K562 (cell line): ENCODE data around the gene ZNF41. TPM values are rescaled to one million over a fixed set of nuclear protein-coding genes. Genes with fewer than 3 reads are reported as not detected.

Experiments used
- ATAC-seq: fragments of 200-7000 bp; cut with Tn5 transposase; 3 replicates; pipeline ENCODE4 v1.9.1; 2020; ENCODE audit warnings: moderate library complexity
- BruUV-seq: library from RNA; stranded (reverse); fragments of 400-500 nt; replicated peaks from 2 replicates; lab custom pipeline; 2021; lab: Mats Ljungman, UMichigan
- CTCF ChIA-PET: fragments of 300-600 bp; formaldehyde crosslinking; extraction: SDS; loops from one replicate; lab custom pipeline; 2021; ENCODE audit warnings: low intra/inter-chr PET ratio; lab: Yijun Ruan, JAX
- POLR2A ChIA-PET: fragments of 300-600, 350-650 bp; sonication (Branson Sonifier 250); formaldehyde crosslinking; extraction: SDS; loops from one replicate; lab custom pipeline; 2021; ENCODE audit warnings: antibody characterized with exemption, inconsistent platforms; lab: Yijun Ruan, JAX
- DNase-seq, 4 experiments: peaks; one replicate each; pipeline versions ENCODE4 v3.0.0 to v3.0.0-alpha.2; 2011 to 2018; ENCODE audit warnings: low spot score in 3 of 4, mixed read lengths in 3 of 4; ENCODE audit errors: extremely low read depth in 1 of 4
- FAIRE-seq: peaks from 2 replicates; lab custom pipeline; 2011; peaks lifted over from hg19 to GRCh38; lab: Jason Lieb, UNC
- H2AFZ ChIP-seq: 2 replicates; pipeline ENCODE4 v1.6.0; 2011; ENCODE audit warnings: low read depth, low read length, control low read depth, inconsistent platforms
- H3K27ac ChIP-seq: fragments of 200-600 bp; 3 replicates; pipeline ENCODE4 v1.8.0; 2011; ENCODE audit warnings: low read depth, mild to moderate bottlenecking, control low read depth, inconsistent platforms, low read length, moderate library complexity, mixed read lengths; ENCODE audit errors: extremely low read depth
- H3K27me3 ChIP-seq, 2 experiments: fragments of 300-600 bp in 1 of 2; 2 replicates in 1 of 2; 3 replicates in 1 of 2; pipeline versions ENCODE4 v1.6.0 to v1.8.0; 2011; ENCODE audit warnings: inconsistent platforms in 2 of 2, low read length in 2 of 2, mild to moderate bottlenecking in 1 of 2, mixed read lengths in 1 of 2, moderate library complexity in 1 of 2; ENCODE audit not compliant: control insufficient read depth in 2 of 2, insufficient read depth in 2 of 2
- H3K36me3 ChIP-seq: fragments of 300-600 bp; 3 replicates; pipeline ENCODE4 v1.8.0; 2011; ENCODE audit warnings: mild to moderate bottlenecking, low read length, inconsistent platforms; ENCODE audit not compliant: control insufficient read depth, insufficient read depth
- H3K4me1 ChIP-seq, 2 experiments: fragments of 200-600 bp in 1 of 2; replicated peaks in 1 of 2; 2 replicates in 1 of 2; 3 replicates in 1 of 2; pipeline versions ENCODE4 v1.5.1 to v1.8.0; 2011; ENCODE audit warnings: inconsistent platforms in 2 of 2, low read length in 2 of 2, mild to moderate bottlenecking in 1 of 2, mixed read lengths in 1 of 2, moderate library complexity in 1 of 2; ENCODE audit not compliant: control insufficient read depth in 2 of 2, insufficient read depth in 2 of 2
- H3K4me2 ChIP-seq: 2 replicates; pipeline ENCODE4 v1.6.1; 2011; ENCODE audit warnings: low read length, control low read depth, inconsistent platforms, mixed read lengths; ENCODE audit not compliant: insufficient read depth
- H3K4me3 ChIP-seq: fragments of 200-600 bp; sonication (generic), shearing (Covaris generic); 2 replicates; pipeline ENCODE4 v1.5.1; 2016; ENCODE audit warnings: control low read depth, inconsistent platforms
- H3K79me2 ChIP-seq: fragments of 200-600 bp; 3 replicates; pipeline ENCODE4 v1.8.0; 2011; ENCODE audit warnings: low read length, inconsistent platforms; ENCODE audit not compliant: control insufficient read depth, insufficient read depth
- H3K9ac ChIP-seq, 2 experiments: 2 replicates each; pipeline versions ENCODE4 v1.6.0 to v1.6.1; 2011; ENCODE audit warnings: low read depth in 2 of 2, low read length in 2 of 2, control low read depth in 1 of 2, inconsistent platforms in 1 of 2, mild to moderate bottlenecking in 1 of 2, mixed read lengths in 1 of 2; ENCODE audit not compliant: insufficient read depth in 1 of 2
- H3K9me1 ChIP-seq: one replicate; pipeline ENCODE4 v1.6.0; 2011; ENCODE audit warnings: inconsistent platforms, mild to moderate bottlenecking, low read length, moderate library complexity; ENCODE audit not compliant: control insufficient read depth, insufficient read depth
- H3K9me3 ChIP-seq: replicated peaks from 2 replicates; pipeline ENCODE4 v1.5.1; 2011; ENCODE audit warnings: low read depth, low read length, inconsistent platforms; ENCODE audit not compliant: control insufficient read depth, insufficient read depth
- H4K20me1 ChIP-seq: replicated peaks from 2 replicates; pipeline ENCODE4 v1.6.1; 2011; ENCODE audit warnings: low read length, inconsistent platforms, mixed read lengths; ENCODE audit not compliant: control insufficient read depth, insufficient read depth
- CBFA2T3 ChIP-seq: fragments of 450-650 bp; IDR thresholded peaks from 2 replicates; pipeline ENCODE4 v1.6.1; 2017
- FOSL1 ChIP-seq: fragments of 200-800 bp; sonication (Bioruptor generic); conservative IDR thresholded peaks from 2 replicates; pipeline ENCODE4 v1.6.1; 2016; ENCODE audit warnings: missing genetic modification characterization, missing compliant biosample characterization
- KAT7 ChIP-seq: sonication (generic); formaldehyde crosslinking; IDR thresholded peaks from 2 replicates; pipeline ENCODE4 v1.8.0; 2022; ENCODE audit warnings: missing genetic modification reagents, mild to moderate bottlenecking, borderline replicate concordance
- L3MBTL2 ChIP-seq: fragments of 450-650 bp; IDR thresholded peaks from 2 replicates; pipeline ENCODE4 v1.6.1; 2016; ENCODE audit warnings: mild to moderate bottlenecking, moderate library complexity
- NFE2 ChIP-seq: IDR thresholded peaks from 2 replicates; pipeline ENCODE4 v1.6.1; 2014; ENCODE audit warnings: antibody characterized with exemption, low read depth
- RBM39 ChIP-seq: fragments of 200-400 bp; formaldehyde crosslinking; optimal IDR thresholded peaks from 2 replicates; pipeline ENCODE3; 2018; ENCODE audit warnings: low read depth, low read length
- SMAD1 ChIP-seq: fragments of 150-350 bp; IDR thresholded peaks from 2 replicates; pipeline ENCODE4 v1.6.1; 2014; ENCODE audit warnings: low read length, low read depth; ENCODE audit not compliant: partially characterized antibody
- SMAD2 ChIP-seq: fragments of 150-350 bp; IDR thresholded peaks from 2 replicates; pipeline ENCODE4 v1.6.1; 2014; ENCODE audit warnings: low read depth, mild to moderate bottlenecking, low read length
- TAF9B ChIP-seq: fragments of 450-650 bp; IDR thresholded peaks from 2 replicates; pipeline ENCODE4 v1.6.1; 2018; ENCODE audit warnings: mild to moderate bottlenecking; ENCODE audit not compliant: partially characterized antibody
- ZNF717 ChIP-seq: fragments of 250-450 bp; sonication (Bioruptor Pico); IDR thresholded peaks from 2 replicates; pipeline ENCODE4 v1.5.0; 2021
- WGBS: fragments of 100-300 bp; shearing (Covaris generic); methylation state at CpG from one replicate; pipeline ENCODE4 v1.1.6; 2016; ENCODE audit warnings: low coverage, mixed read lengths; ENCODE audit not compliant: insufficient coverage; ENCODE audit errors: missing lambda C conversion rate; 5-methylcytosine and 5-hydroxymethylcytosine counted together
- in situ Hi-C: fragments of 300-500 bp; cut with MboI; formaldehyde crosslinking; loops from 4 replicates; pipeline ENCODE4 v1.15.0; 2018; ENCODE audit warnings: inconsistent platforms, mixed read lengths
- intact Hi-C: fragments of 100-400 bp; cut with micrococcal nuclease; formaldehyde crosslinking; loops from 2 replicates; pipeline ENCODE4 v1.14.2; 2022
- polyA plus RNA-seq, 8 experiments: library from polyadenylated mRNA; depleted of rRNA in 4 of 8; stranded (reverse) in 5 of 8; unstranded in 3 of 8; fragments of >200 nt; fragmentation: Nextera tagmentation in 2 of 8; fragmentation: Illumina TruSeq in 1 of 8; extraction: Ambion mirVana in 2 of 8; extraction: Trizol in 1 of 8; gene quantifications; 2 replicates each; pipeline versions ENCODE4 v1.2.1 to v1.2.3, GENCODE V29; 2011 to 2014; ENCODE audit warnings: inconsistent platforms in 1 of 8, missing spikeins in 1 of 8
- total RNA-seq, 7 experiments: library from RNA; depleted of rRNA in 6 of 7; stranded (reverse); fragments of >200 nt in 6 of 7; fragmentation: Illumina TruSeq in 2 of 7; extraction: Trizol in 2 of 7; gene quantifications; 2 replicates each; pipeline versions ENCODE4 v1.2.1 to v1.2.3, GENCODE V29; 2011 to 2021; ENCODE audit warnings: low replicate concordance in 1 of 7
- TF ChIP-seq, protein P1 (sequence below): sonication (generic); formaldehyde crosslinking; IDR thresholded peaks from 2 replicates; pipeline ENCODE4 v1.8.1; 2023; ENCODE audit warnings: mild to moderate bottlenecking, missing genetic modification reagents
- TF ChIP-seq, protein P2 (sequence below): sonication (generic); formaldehyde crosslinking; IDR thresholded peaks from 2 replicates; pipeline ENCODE4 v1.8.1; 2022; ENCODE audit warnings: missing genetic modification reagents
- TF ChIP-seq, protein P3 (sequence below): fragments of 450-650 bp; IDR thresholded peaks from 2 replicates; pipeline ENCODE4 v1.6.1; 2016; ENCODE audit warnings: missing biosample characterization, missing genetic modification characterization

The ZNF41 gene
- total and polyA plus RNA-seq, 9 of the 15 experiments (the other 6 are each of a cell fraction or from before 2014, with no cell fraction given) = 0.53 to 8.6 (median 6.6) TPM

DNA sequence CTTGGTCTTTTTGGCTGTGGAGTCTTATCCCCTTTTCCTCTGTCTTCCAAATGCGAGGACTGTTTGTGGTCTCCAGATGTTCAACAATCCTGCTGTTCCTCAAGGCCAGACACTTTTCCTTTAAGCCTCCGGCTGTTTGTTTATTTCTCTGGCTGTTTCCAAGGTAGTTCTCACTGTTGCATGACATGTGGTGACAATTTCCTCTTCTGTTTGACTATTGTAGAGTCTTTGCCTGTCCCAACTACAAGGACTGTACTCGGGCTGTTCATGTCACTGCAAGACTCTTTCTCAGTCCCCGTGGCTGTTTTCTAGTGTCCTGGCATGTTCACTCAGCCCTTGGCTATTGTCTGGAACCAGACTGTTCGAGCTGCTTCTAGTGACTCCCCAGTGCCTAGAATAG, 62.1 kb downstream of the ZNF41 start (continued):
- TF ChIP-seq KAT7 (no peak), RBM39 (no peak), SMAD2 (no peak), TAF9B (no peak), L3MBTL2 (no peak), ZNF717 (CRISPR knock-in tag) (no peak), SMAD1 (no peak)
- TF ChIP-seq, protein P1, sequence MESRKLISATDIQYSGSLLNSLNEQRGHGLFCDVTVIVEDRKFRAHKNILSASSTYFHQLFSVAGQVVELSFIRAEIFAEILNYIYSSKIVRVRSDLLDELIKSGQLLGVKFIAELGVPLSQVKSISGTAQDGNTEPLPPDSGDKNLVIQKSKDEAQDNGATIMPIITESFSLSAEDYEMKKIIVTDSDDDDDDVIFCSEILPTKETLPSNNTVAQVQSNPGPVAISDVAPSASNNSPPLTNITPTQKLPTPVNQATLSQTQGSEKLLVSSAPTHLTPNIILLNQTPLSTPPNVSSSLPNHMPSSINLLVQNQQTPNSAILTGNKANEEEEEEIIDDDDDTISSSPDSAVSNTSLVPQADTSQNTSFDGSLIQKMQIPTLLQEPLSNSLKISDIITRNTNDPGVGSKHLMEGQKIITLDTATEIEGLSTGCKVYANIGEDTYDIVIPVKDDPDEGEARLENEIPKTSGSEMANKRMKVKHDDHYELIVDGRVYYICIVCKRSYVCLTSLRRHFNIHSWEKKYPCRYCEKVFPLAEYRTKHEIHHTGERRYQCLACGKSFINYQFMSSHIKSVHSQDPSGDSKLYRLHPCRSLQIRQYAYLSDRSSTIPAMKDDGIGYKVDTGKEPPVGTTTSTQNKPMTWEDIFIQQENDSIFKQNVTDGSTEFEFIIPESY = no peak
- TF ChIP-seq, protein P2, sequence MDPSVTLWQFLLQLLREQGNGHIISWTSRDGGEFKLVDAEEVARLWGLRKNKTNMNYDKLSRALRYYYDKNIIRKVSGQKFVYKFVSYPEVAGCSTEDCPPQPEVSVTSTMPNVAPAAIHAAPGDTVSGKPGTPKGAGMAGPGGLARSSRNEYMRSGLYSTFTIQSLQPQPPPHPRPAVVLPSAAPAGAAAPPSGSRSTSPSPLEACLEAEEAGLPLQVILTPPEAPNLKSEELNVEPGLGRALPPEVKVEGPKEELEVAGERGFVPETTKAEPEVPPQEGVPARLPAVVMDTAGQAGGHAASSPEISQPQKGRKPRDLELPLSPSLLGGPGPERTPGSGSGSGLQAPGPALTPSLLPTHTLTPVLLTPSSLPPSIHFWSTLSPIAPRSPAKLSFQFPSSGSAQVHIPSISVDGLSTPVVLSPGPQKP (CRISPR knock-in tag) = no peak

DNA sequence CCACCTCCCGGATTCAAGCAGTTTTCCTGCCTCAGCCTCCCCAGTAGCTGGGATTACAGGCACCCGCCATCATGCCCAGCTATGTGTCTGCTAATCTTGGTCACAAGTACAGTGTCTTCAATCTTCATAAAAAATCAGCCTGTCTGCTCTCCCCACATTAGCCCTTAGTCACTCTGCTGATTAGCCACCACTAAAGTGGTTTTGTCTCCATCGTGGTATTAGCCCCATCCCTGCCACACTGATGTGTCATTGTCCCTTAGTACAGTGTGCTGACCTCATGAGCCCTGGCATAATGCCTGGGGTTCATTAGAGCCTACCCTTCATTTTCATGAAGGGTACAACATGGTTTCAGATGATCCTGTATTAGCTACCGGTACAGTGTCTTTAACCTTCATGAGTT, 62.8 kb downstream of the ZNF41 start:
- H3K4me1 ChIP-seq = no peaks in the 10 kb centered on the region
- CTCF ChIA-PET = no interaction called here
- H3K9me3 ChIP-seq = no peaks in the 10 kb centered on the region
- no peak overlapping the region for H3K9ac ChIP-seq
- no peaks in the 10 kb centered on the region for H4K20me1 ChIP-seq
- no peak overlapping the region for H3K4me2 ChIP-seq
- no peaks in the 10 kb centered on the region for H3K27me3 ChIP-seq
- ATAC-seq (no peak), FAIRE-seq (no peak)
- H3K79me2 ChIP-seq = no peaks in the 10 kb centered on the region
- in situ Hi-C loops (no loop called here), intact Hi-C loops (no loop called here)
- WGBS = 0% methylated on average over 4 of the region's 4 CpGs
- H2AFZ ChIP-seq = no peak overlapping the region
- TF ChIP-seq FOSL1 (tag) (peak; percentile 25; the same call in 1 of the 2 replicates), CBFA2T3 (0 out of 2 replicates have a peak, but pooled peaks have one; percentile 11), NFE2 (peak; percentile 19; the same call in 1 of the 2 replicates)
- TF ChIP-seq, protein P3, sequence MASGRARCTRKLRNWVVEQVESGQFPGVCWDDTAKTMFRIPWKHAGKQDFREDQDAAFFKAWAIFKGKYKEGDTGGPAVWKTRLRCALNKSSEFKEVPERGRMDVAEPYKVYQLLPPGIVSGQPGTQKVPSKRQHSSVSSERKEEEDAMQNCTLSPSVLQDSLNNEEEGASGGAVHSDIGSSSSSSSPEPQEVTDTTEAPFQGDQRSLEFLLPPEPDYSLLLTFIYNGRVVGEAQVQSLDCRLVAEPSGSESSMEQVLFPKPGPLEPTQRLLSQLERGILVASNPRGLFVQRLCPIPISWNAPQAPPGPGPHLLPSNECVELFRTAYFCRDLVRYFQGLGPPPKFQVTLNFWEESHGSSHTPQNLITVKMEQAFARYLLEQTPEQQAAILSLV (tag) = no peak
- TF ChIP-seq, all 486 proteins: peak for 3
- Histone ChIP-seq H3K9me1 (no peaks in the 10 kb centered on the region), H3K27ac (no peak overlapping the region), H3K36me3 (no peaks in the 10 kb centered on the region), H3K4me3 (no peak overlapping the region)
- BruUV-seq = no TSS peak
- POLR2A ChIA-PET = no interaction called here
- DNase-seq = no peak
